ENCODE data around the gene CIROP.

- TF ChIP-seq ZFP3 (CRISPR knock-in tag; IDR thresholded peaks at IDR 0.05) (no peak), ZNF565 (CRISPR knock-in tag; conservative IDR thresholded peaks at IDR 0.05; ENCODE audit: low read depth) (no peak), PATZ1 (CRISPR knock-in tag; IDR thresholded peaks at IDR 0.05; ENCODE audit: borderline replicate concordance) (no peak), ZNF70 (CRISPR knock-in tag; IDR thresholded peaks at IDR 0.05) (no peak), ZFP30 (CRISPR knock-in tag; IDR thresholded peaks at IDR 0.05) (no peak), TSHZ2 (CRISPR knock-in tag; IDR thresholded peaks at IDR 0.05) (no peak)
- TF ChIP-seq, protein P1, sequence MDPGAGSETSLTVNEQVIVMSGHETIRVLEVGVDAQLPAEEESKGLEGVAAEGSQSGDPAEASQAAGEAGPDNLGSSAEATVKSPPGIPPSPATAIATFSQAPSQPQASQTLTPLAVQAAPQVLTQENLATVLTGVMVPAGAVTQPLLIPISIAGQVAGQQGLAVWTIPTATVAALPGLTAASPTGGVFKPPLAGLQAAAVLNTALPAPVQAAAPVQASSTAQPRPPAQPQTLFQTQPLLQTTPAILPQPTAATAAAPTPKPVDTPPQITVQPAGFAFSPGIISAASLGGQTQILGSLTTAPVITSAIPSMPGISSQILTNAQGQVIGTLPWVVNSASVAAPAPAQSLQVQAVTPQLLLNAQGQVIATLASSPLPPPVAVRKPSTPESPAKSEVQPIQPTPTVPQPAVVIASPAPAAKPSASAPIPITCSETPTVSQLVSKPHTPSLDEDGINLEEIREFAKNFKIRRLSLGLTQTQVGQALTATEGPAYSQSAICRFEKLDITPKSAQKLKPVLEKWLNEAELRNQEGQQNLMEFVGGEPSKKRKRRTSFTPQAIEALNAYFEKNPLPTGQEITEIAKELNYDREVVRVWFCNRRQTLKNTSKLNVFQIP (CRISPR knock-in tag; IDR thresholded peaks at IDR 0.05; ENCODE audit: borderline replicate concordance, low read depth): no peak
- TF ChIP-seq, protein P2, sequence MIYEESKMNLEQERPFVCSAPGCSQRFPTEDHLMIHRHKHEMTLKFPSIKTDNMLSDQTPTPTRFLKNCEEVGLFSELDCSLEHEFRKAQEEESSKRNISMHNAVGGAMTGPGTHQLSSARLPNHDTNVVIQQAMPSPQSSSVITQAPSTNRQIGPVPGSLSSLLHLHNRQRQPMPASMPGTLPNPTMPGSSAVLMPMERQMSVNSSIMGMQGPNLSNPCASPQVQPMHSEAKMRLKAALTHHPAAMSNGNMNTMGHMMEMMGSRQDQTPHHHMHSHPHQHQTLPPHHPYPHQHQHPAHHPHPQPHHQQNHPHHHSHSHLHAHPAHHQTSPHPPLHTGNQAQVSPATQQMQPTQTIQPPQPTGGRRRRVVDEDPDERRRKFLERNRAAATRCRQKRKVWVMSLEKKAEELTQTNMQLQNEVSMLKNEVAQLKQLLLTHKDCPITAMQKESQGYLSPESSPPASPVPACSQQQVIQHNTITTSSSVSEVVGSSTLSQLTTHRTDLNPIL (CRISPR knock-in tag; IDR thresholded peaks at IDR 0.05; ENCODE audit: low read depth): no peak
Measured at GRCh38 chr14:23141706-23142444, 37.1 kb upstream of the CIROP start.
